GM13976 (cell line): Measurements from ENCODE around the gene TMSB15A.
"Not testable (repeated sequence)": the region's sequence is repeated elsewhere in the genome, so short reads cannot be mapped to it uniquely, and the experiment has no call there.

ENCODE experiments used
- DNase-seq: peaks from one replicate; pipeline ENCODE4 v3.0.0; 2012; ENCODE audit warnings: low spot score
- CTCF ChIP-seq: IDR thresholded peaks from 2 replicates; pipeline ENCODE4 v1.5.1; 2012; ENCODE audit warnings: borderline replicate concordance, mild to moderate bottlenecking; ENCODE audit not compliant: insufficient read depth; ENCODE audit errors: extremely low read depth, missing control alignments, control extremely low read depth
- in situ Hi-C: fragments of 300-500 bp; cut with MboI; formaldehyde crosslinking; loops from one replicate; pipeline ENCODE4 v1.12.0; 2022; ENCODE audit warnings: low sequenced_read_pairs, mixed read lengths, inconsistent platforms; ENCODE audit not compliant: unreplicated experiment

Gene TMSB15A

GRCh38 chrX:102515975-102516941 is at the start of gene TMSB15A:
Gene TMSB15A (minus strand): TSS chrX:102516739.
- in situ Hi-C loops, result no loop called here
- DNase-seq, result peak; percentile 60
- no peak for TF ChIP-seq CTCF

- no peak for TF ChIP-seq CTCF
- DNase-seq, result no peak
- in situ Hi-C loops, result no loop called here
These were observed 44.0 kb upstream of the TMSB15A start for GRCh38 chrX:102560423-102561068.

GRCh38 chrX:102558607-102559006 is 42.1 kb upstream of the TMSB15A start:
- TF ChIP-seq CTCF, result no peak
- in situ Hi-C loops, result no loop called here
- no peak for DNase-seq

GRCh38 chrX:102548231-102548630 is 31.7 kb upstream of the TMSB15A start:
- in situ Hi-C loops, result no loop called here
- DNase-seq, result no peak
- no peak for TF ChIP-seq CTCF

GRCh38 chrX:102546828-102547493 is 30.4 kb upstream of the TMSB15A start:
- TF ChIP-seq CTCF, result no peak
- in situ Hi-C loops, result no loop called here
- DNase-seq, result peak; percentile 27

GRCh38 chrX:102546175-102546574 is 29.6 kb upstream of the TMSB15A start:
- in situ Hi-C loops, DNase-seq: not testable (repeated sequence)
